Stimulated activated CD4-positive, alpha-beta T cell treated with anti-CD3 and anti-CD28 coated beads, Interleukin-1b, Interleukin-23, amount 100 ng/mL, for 4 hours (primary cell): Measurements from ENCODE around the gene TSPAN5.
A peak's percentile ranks its signal among the peaks of the same experiment; 100 is the strongest.

Experiments used
- DNase-seq, 2 donors: peaks; one replicate each; pipeline ENCODE4 v3.0.0-alpha.2; 2020; ENCODE audit warnings: low read depth in 2 of 2

Gene TSPAN5

DNA sequence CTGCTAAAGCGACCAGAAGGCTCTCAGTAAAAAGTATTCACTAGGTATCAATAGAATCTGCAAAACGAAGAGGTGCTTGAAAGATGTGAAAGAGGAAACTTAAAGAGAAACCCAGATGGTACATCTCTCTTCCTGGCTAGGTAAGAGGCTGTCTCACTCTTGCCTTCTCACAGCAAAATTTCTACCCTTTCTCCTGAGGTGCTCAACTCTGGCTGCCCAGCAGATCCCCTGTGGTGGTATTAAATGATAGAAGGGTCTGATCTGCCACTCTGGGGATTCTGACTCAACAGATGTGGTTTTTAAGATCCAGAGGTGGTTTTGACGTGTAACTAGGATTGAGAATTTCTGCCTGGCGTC lies 14.9 kb upstream of the TSPAN5 start:
- no peak for DNase-seq

- no peak for DNase-seq
Measured at GRCh38 chr4:98672583-98673287, 14.3 kb upstream of the TSPAN5 start.

GRCh38 chr4:98671131-98671530 lies 12.7 kb upstream of the TSPAN5 start:
- DNase-seq, result no peak

GRCh38 chr4:98670186-98670585 lies 11.8 kb upstream of the TSPAN5 start:
- DNase-seq, result no peak

GRCh38 chr4:98669577-98669976 lies 11.2 kb upstream of the TSPAN5 start:
- no peak for DNase-seq

DNA sequence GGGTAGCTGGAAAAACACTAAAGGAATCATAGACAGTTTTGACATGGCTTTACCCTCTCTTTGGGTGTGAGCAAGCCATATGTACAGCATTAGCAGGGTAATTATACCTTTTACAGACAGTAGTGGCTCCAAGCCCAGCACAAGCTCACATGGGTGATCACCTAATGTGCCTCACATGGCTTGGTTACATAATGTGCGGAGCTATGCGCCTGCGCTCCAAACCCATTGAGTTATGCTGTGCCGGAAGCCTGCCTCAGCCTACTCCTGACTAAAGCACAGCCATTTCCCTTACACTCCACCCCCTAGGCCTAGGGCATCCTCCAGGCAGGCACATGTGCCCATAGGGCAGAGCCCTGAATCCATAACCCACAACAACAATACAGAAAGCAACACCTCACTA lies 6.5 kb upstream of the TSPAN5 start:
- no peak for DNase-seq

DNA sequence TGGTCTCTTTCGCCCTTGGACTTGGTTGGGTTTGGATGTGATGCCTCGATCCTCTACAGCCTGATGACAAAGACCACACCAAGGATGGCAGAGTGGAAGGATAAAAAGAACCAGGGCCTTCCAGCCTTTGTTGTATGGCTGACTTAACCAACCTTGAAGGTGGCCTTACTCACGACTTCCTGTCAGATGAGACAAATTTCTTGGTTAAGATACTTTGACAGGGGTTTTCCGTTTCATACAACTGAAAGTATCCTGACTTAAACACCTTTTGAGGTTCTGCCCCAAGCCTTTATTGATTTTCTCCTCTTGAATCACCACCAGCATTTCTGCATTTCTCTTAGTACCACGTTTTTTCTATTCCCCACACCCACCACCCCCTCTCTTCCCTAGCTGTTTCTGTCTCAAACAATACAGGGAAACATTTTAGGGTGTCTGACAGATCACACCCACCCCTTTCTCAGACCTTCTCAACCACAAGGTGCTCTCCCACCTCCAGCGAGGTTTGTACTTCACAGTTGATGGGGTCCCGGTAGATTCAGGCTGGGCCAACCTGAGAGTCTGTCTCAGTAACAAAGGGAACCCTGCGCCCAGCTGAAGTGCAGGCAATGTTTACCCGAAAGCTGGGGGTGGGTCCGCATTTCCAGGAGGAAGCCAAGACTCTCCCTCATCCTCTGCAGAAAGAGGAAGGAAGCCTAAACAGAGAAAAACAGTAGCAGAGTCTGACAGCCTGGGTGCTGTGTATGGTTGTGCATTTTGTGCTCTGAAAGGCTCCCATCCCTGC lies 5.0 kb upstream of the TSPAN5 start:
- peak; percentile 51 to 56 for DNase-seq

GRCh38 chr4:98662626-98663225 lies 4.3 kb upstream of the TSPAN5 start:
- DNase-seq, result peak; percentile 26 to 31

GRCh38 chr4:98662055-98662453 lies 3.6 kb upstream of the TSPAN5 start:
- DNase-seq, result no peak

GRCh38 chr4:98661371-98662054 lies 3.1 kb upstream of the TSPAN5 start:
- DNase-seq, result no peak

GRCh38 chr4:98659741-98660462 lies 1.5 kb upstream of the TSPAN5 start:
- DNase-seq, result no peak

GRCh38 chr4:98659106-98659592 lies 738 bp upstream of the TSPAN5 start:
- DNase-seq, result no peak

- peak; percentile 18 to 23 for DNase-seq
Measured at GRCh38 chr4:98657531-98658286, 702 bp downstream of the TSPAN5 start.

- no peak for DNase-seq
Measured at GRCh38 chr4:98656886-98657285, 1.5 kb downstream of the TSPAN5 start.

DNA sequence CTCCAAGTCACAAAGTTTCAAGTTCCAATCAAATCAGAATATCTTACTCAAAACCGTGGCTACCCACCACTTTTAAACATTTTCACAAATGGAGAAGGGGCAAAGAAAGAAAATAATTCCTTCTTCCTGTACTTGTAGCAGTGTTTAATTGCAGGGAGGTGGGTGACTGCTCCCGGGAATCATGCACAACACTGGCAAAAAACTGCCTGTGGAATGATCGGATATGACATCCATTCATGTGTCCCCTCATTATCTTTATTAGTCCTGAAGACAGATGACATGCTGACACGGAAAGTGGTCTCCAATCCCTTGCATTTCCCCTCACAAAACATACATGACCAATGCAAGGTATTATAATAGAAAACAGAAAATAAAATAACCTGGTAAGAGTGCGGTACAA lies 2.0 kb downstream of the TSPAN5 start:
- no peak for DNase-seq

DNA sequence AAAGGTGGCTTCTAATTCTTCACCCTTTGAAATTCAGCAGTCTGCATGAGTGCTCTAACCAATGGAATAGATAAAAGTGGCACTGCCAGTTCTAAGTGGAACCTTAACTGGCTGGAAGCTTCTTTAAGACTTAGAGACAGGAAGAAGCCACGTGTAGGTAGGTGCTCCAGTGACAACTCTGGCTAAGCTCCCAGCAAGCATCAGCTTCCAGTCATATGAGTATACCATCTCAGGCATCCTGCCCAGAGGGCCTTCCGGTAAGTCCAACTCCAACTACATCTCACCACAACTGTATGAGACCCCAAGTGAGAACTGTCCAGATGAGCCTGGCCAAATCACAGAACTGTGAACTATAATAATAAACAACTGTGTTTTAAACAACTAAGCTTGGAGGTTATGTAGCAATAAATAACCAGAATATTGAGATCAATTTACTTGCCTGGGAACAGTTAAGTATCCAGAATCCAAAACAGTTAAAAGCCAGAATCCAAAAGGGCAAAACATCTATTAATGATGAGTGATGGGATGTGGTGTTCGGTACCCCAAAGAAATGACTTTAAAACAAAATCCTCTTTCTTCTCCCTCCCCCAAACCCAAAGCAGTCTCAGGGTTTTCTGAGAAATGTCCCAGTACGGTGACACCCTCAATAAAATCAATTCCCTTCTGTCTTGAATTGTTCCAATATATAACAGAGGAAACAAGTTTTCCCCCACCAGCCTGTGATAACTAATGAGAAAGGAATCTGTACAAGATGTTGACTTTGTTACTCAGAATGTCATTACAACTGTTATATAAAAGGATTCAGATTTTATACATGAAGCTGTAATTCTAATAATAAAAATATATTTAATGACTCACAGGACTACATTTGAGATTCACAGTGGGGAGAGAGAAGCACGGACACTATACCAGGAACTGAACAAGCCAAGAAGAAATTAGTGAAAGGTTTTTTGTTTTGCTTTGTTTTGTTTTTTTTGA lies 4.2 kb downstream of the TSPAN5 start:
- no peak for DNase-seq

DNA sequence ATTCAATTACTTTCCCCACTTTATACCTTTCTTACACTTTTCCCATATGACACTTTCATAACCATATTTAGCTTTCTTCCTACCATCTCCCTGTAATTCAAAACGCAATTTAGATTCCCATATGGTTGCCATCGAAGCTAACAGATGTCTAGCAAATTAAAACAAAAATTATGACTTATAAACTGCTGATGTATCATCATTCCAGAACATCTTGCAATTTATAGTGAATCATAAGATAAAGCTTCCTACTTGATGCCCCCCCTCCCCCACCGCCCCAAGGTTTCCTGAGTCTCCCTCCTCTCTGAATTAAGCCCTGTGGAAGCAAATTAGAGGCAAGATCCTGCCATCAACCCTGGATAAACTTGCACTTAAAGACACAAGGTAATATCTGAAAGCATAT lies 5.4 kb downstream of the TSPAN5 start:
- no peak for DNase-seq

GRCh38 chr4:98648602-98649001 lies 9.8 kb downstream of the TSPAN5 start:
- DNase-seq, result no peak

- no peak for DNase-seq
Measured at GRCh38 chr4:98646422-98646821, 12.0 kb downstream of the TSPAN5 start.

- no peak for DNase-seq
Measured at GRCh38 chr4:98645527-98645926, 12.9 kb downstream of the TSPAN5 start.
